C4-2B (cell line): ENCODE measurements around the gene KANTR.

ENCODE experiments used
- H3K27ac ChIP-seq: fragments of 450-650 bp; 2 replicates; pipeline ENCODE4 v1.5.1; 2017
- CTCF ChIP-seq: fragments of 450-650 bp; conservative IDR thresholded peaks from 2 replicates; pipeline ENCODE4 v1.5.1; 2017; ENCODE audit warnings: mild to moderate bottlenecking
- ZFX ChIP-seq: fragments of 450-650 bp; IDR thresholded peaks from 2 replicates; pipeline ENCODE4 v1.6.1; 2017

KANTR gene

DNA sequence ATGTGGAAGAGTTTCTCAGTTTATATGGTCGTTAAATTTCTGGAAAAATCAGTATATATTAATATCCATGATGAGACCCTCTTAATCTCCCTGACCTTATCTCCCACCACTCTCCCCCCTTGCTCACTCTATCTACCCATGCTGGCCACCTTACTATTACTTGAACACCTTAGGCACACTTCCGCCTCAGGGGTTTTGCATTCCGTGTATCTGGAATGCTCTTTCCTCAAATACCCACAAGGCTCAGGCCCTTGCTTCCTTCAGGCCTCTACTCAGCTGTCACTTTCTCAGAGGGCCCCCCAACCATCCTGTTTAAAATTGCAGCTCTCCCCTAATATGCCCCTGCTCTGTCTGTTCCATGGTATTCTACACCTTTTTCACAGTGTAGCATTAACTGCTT lies 1.9 kb downstream of the KANTR start:
- no peak overlapping the region for H3K27ac ChIP-seq
- TF ChIP-seq CTCF (no peak), ZFX (no peak)

GRCh38 chrX:53114864-53115549 lies 21.1 kb downstream of the KANTR start:
- H3K27ac ChIP-seq, result no peak overlapping the region
- TF ChIP-seq CTCF, result no peak
- TF ChIP-seq ZFX, result no peak

GRCh38 chrX:53115550-53115874 lies 21.6 kb downstream of the KANTR start:
- TF ChIP-seq CTCF, result no peak
- no peak for TF ChIP-seq ZFX
- no peak overlapping the region for H3K27ac ChIP-seq

GRCh38 chrX:53116101-53116500 lies 22.2 kb downstream of the KANTR start:
- TF ChIP-seq CTCF (no peak), ZFX (no peak)
- no peak overlapping the region for H3K27ac ChIP-seq

GRCh38 chrX:53122013-53122412 lies 28.1 kb downstream of the KANTR start:
- no peak overlapping the region for H3K27ac ChIP-seq
- TF ChIP-seq ZFX (no peak), CTCF (no peak)

DNA sequence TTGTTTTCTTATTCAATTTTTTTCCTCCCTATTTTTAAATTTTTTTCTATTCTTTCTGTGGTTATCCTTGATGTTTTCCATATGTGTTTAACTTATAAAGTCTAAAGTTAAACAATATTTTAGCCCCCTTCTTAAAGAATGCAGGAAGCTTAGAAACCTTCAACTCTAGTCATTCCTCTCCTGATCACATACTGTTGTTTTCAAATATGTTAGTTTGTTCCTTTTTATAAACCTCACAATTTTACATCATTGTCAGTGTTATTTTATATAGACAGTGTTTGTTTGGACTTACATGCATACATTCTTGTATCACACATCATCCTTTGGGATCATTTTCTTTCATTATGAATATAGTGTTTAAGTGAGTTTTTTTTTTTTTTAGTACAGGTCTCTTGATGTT lies 31.6 kb downstream of the KANTR start:
- no peak overlapping the region for H3K27ac ChIP-seq
- TF ChIP-seq CTCF, result no peak
- no peak for TF ChIP-seq ZFX

- TF ChIP-seq ZFX (no peak), CTCF (no peak)
- no peak overlapping the region for H3K27ac ChIP-seq
Observed at GRCh38 chrX:53126377-53126776, 32.4 kb downstream of the KANTR start.
